ENCODE results near the gene RIPOR3.

DNA sequence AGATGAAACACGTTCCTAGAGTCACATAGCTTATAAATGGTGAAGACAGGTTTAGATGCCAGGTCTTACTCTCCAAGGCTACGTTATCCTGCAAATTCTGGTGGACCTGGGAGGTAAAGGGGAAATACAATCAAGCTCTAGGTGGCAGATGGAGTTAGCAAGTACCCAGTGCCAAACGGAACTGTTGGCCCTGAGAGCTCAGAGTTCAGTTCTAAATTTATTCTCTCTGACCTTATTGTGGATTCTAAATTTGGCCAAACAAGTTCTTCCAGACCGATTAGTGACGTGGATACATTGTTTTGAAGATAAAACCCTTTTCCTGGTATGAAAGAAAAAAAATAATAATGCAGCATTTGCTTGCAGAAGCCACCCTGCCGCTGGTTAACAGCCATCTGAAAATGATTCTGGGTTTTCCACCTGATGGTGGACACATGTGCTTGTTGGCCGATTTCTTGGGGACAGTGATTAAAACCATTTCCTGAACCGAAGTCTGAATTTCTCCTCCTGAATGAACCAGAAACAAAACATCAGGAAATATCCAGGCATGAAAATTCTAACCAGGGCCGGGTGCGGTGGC is 32.5 kb downstream of the RIPOR3 start:
- TF ChIP-seq, protein P1, sequence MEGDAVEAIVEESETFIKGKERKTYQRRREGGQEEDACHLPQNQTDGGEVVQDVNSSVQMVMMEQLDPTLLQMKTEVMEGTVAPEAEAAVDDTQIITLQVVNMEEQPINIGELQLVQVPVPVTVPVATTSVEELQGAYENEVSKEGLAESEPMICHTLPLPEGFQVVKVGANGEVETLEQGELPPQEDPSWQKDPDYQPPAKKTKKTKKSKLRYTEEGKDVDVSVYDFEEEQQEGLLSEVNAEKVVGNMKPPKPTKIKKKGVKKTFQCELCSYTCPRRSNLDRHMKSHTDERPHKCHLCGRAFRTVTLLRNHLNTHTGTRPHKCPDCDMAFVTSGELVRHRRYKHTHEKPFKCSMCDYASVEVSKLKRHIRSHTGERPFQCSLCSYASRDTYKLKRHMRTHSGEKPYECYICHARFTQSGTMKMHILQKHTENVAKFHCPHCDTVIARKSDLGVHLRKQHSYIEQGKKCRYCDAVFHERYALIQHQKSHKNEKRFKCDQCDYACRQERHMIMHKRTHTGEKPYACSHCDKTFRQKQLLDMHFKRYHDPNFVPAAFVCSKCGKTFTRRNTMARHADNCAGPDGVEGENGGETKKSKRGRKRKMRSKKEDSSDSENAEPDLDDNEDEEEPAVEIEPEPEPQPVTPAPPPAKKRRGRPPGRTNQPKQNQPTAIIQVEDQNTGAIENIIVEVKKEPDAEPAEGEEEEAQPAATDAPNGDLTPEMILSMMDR (IDR thresholded peaks at IDR 0.05): peak in 8 of 12 donors; percentile 11 to 48 (median 22)
- no peak for TF ChIP-seq POLR2A (IDR thresholded peaks at IDR 0.05)
